Esophagus (tissue), 2 donors: Measurements from ENCODE around the gene EFS. TPM values are rescaled to one million over a fixed set of nuclear protein-coding genes. Genes with fewer than 3 reads are reported as not detected.

Experiments
- H3K27ac ChIP-seq, 2 donors: one replicate each; pipeline ENCODE4 v1.5.1; 2013; ENCODE audit warnings: low read depth in 2 of 2, mild to moderate bottlenecking in 2 of 2, inconsistent platforms in 1 of 2, low read length in 1 of 2, moderate library complexity in 1 of 2
- H3K27me3 ChIP-seq, 2 donors: one replicate each; pipeline ENCODE4 v1.6.1; 2013; ENCODE audit warnings: low read length in 2 of 2, control low read depth in 1 of 2, mild to moderate bottlenecking in 1 of 2; ENCODE audit not compliant: insufficient read depth in 2 of 2, control insufficient read depth in 1 of 2
- H3K36me3 ChIP-seq, 2 donors: one replicate each; pipeline ENCODE4 v1.6.1; 2013; ENCODE audit warnings: low read length in 1 of 2; ENCODE audit not compliant: control insufficient read depth in 2 of 2, insufficient read depth in 2 of 2
- H3K4me1 ChIP-seq, 2 donors: one replicate each; pipeline ENCODE4 v1.6.1; 2013; ENCODE audit warnings: low read length in 1 of 2; ENCODE audit not compliant: control insufficient read depth in 2 of 2, insufficient read depth in 2 of 2
- H3K4me3 ChIP-seq, 2 donors: one replicate each; pipeline ENCODE4 v1.5.1; 2013; ENCODE audit warnings: low read length in 2 of 2, mild to moderate bottlenecking in 2 of 2, low read depth in 1 of 2, moderate library complexity in 1 of 2
- H3K9me3 ChIP-seq, 2 donors: one replicate each; pipeline ENCODE4 v1.6.1; 2013; ENCODE audit warnings: mild to moderate bottlenecking in 2 of 2, low read depth in 1 of 2, low read length in 1 of 2, moderate library complexity in 1 of 2; ENCODE audit not compliant: control insufficient read depth in 2 of 2, insufficient read depth in 1 of 2
- WGBS, 2 donors: extraction: QIAGEN DNeasy Blood & Tissue Kit; methylation state at CpG; one replicate each; pipeline ENCODE4 v1.1.7; 2013; 5-methylcytosine and 5-hydroxymethylcytosine counted together
- polyA plus RNA-seq, 2 donors: library from polyadenylated mRNA; stranded (reverse); fragments of 200-250 nt; gene quantifications; one replicate each; pipeline ENCODE4 v1.2.3, GENCODE V29; 2013
- donor health status: healthy with polysubstance abuse.
- donor health status: Bipolar disorder and iron deficiency.

The EFS gene
- polyA plus RNA-seq, 2 donors, result 23.1 to 35.9 TPM

- peaks cover 14 to 15% of the 10 kb centered on the region in 2 donors for H3K4me1 ChIP-seq
- H3K36me3 ChIP-seq, result peaks cover 0 to 4% of the 10 kb centered on the region in 2 donors
These were observed 56.1 kb downstream of the EFS start for GRCh38 chr14:23308721-23309445.

GRCh38 chr14:23307687-23308644, 57.0 kb downstream of the EFS start:
- peak overlapping the region; percentile 81 to 95 for H3K4me3 ChIP-seq
- peaks cover 0 to 4% of the 10 kb centered on the region in 2 donors for H3K36me3 ChIP-seq
- WGBS, 2 donors, result 80 to 81% methylated on average over 22 of the region's 22 CpGs
- no peaks in the 10 kb centered on the region for H3K9me3 ChIP-seq
- H3K27ac ChIP-seq, result peak overlapping the region; percentile 90 to 96
- H3K27me3 ChIP-seq, result no peaks in the 10 kb centered on the region
- peaks cover 15 to 16% of the 10 kb centered on the region in 2 donors for H3K4me1 ChIP-seq

More at GRCh38 chr14:23308721-23309445, 56.1 kb downstream of the EFS start:
- H3K4me3 ChIP-seq, result peak overlapping the region in 1 of 2 donors; percentile 33
- no peaks in the 10 kb centered on the region for H3K27me3 ChIP-seq
- H3K9me3 ChIP-seq, result no peaks in the 10 kb centered on the region
- WGBS, 2 donors, result 68 to 70% methylated on average over 17 of the region's 17 CpGs
- H3K27ac ChIP-seq, result peak overlapping the region in 1 of 2 donors; percentile 70

- Histone ChIP-seq H3K4me1 (peaks cover 15 to 16% of the 10 kb centered on the region in 2 donors), H3K27ac (peak overlapping the region; percentile 90 to 96), H3K27me3 (no peaks in the 10 kb centered on the region), H3K36me3 (peaks cover 0 to 4% of the 10 kb centered on the region in 2 donors), H3K9me3 (no peaks in the 10 kb centered on the region), H3K4me3 (peak overlapping the region; percentile 81 to 95)
- 10 to 13% methylated on average over 4 to 5 of the region's 5 CpGs for WGBS, 2 donors
These were observed 57.8 kb downstream of the EFS start for GRCh38 chr14:23307146-23307530.

DNA sequence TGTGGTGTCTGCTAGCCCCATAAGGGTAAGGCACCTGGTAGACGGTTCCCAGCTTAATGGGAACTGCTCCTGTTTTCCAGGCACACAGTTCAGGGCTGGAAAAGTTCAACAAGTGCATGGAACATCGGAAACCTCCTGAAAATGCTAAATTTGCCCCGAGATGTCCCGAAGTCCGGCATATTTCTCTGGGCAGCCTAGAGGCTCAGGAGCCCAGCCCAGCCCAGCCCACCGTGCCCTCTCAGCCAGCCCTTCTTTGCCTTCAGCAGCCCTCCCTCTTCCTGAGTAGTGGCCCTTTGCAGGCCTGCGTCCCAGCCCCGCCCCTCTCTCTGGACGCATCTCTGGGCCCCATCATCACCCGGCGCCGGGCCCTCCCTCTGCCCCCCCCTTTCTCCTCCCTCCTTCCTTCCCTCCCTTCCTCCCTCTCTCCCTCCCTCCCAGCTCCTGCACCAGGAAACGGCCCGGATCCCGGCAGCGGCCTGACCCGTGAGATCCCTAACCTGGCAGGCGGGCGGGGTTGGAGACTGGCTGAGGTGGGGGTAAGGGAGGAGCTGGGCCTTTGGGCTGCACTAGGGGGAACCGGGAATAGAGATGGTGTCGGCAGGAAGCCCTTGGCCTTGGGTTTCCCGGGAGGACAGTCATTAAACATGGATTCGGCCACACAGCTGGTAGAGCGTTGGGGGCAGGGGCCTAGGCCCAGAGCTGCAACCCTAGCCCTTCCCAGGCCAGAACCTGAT, 58.4 kb downstream of the EFS start, which contains the start of gene BCL2L2:
BCL2L2 (plus strand) TSS at position 422 of the 734 bp plus-strand sequence. CDS start 935 bp downstream, outside the sequence.
- 3 to 7% methylated on average over 21 to 24 of the region's 24 CpGs for WGBS, 2 donors
- H3K4me3 ChIP-seq, result peak within 1 kb of the TSS; percentile 81 to 95

More for the DNA sequence above, 58.4 kb downstream of the EFS start, which contains the start of gene BCL2L2:
- Histone ChIP-seq H3K4me1 (peaks cover 15 to 16% of the 10 kb centered on the region in 2 donors), H3K27ac (peak within 1 kb of the TSS; percentile 90 to 96), H3K36me3 (peaks cover 0 to 4% of the 10 kb centered on the region in 2 donors), H3K27me3 (no peaks in the 10 kb centered on the region), H3K9me3 (no peaks in the 10 kb centered on the region)

Other genes starting within 250 kb of the EFS start
- gene CEBPE, start 245.9 kb downstream of the EFS start, polyA plus RNA-seq, result under 1 TPM in 1 of 2 donors, not detected in 1; 0.02 TPM
- gene SLC7A8, start 181.5 kb downstream of the EFS start, polyA plus RNA-seq, result 10 to 100 TPM; 27.5 to 33.4 TPM
- gene RNF212B, start 127.2 kb downstream of the EFS start, polyA plus RNA-seq, result not detected
- gene HOMEZ, start 79.0 kb downstream of the EFS start, polyA plus RNA-seq, result 10 to 100 TPM in 1 of 2 donors, 1 to 10 TPM in 1; 8.0 to 16.1 TPM
- gene PPP1R3E, start 62.3 kb downstream of the EFS start, polyA plus RNA-seq, result 10 to 100 TPM in 1 of 2 donors, 1 to 10 TPM in 1; 5.2 to 12.7 TPM
- gene BCL2L2, start 58.3 kb downstream of the EFS start, polyA plus RNA-seq, result 10 to 100 TPM; 28.0 to 35.0 TPM
- 100 to 1,000 TPM; 105 to 154 TPM for gene PABPN1, start 43.7 kb downstream of the EFS start, polyA plus RNA-seq
- 1 to 10 TPM; 4.7 to 8.3 TPM for gene SLC22A17, start 12.3 kb downstream of the EFS start, polyA plus RNA-seq
- not detected for gene IL25, start 7.6 kb upstream of the EFS start, polyA plus RNA-seq
- gene CMTM5, start 11.9 kb upstream of the EFS start, polyA plus RNA-seq, result under 1 TPM in 1 of 2 donors, not detected in 1; 0.21 TPM
- under 1 TPM; 0.20 to 0.63 TPM for gene MYH6, start 43.1 kb upstream of the EFS start, polyA plus RNA-seq
- under 1 TPM; 0.08 to 0.12 TPM for gene MYH7, start 70.5 kb upstream of the EFS start, polyA plus RNA-seq
- gene NGDN, start 104.5 kb upstream of the EFS start, polyA plus RNA-seq, result 10 to 100 TPM; 20.7 to 38.3 TPM
- under 1 TPM; 0.12 to 0.59 TPM for gene ZFHX2, start 186.6 kb upstream of the EFS start, polyA plus RNA-seq
- gene THTPA, start 191.1 kb upstream of the EFS start, polyA plus RNA-seq, result 1 to 10 TPM; 7.8 to 8.3 TPM
- gene AP1G2, start 202.6 kb upstream of the EFS start, polyA plus RNA-seq, result 100 to 1,000 TPM in 1 of 2 donors, 10 to 100 TPM in 1; 81.5 to 171 TPM
- under 1 TPM; 0.04 to 0.15 TPM for gene JPH4, start 213.6 kb upstream of the EFS start, polyA plus RNA-seq